ENCODE data around the gene CIC. TPM values are rescaled to one million over a fixed set of nuclear protein-coding genes. Genes with fewer than 3 reads are reported as not detected.

CIC gene
- total and polyA plus RNA-seq, 2 of the 13 experiments (the other 11 are each of a cell fraction or from before 2014, with no cell fraction given) = 5.9 to 8.0 TPM

DNA sequence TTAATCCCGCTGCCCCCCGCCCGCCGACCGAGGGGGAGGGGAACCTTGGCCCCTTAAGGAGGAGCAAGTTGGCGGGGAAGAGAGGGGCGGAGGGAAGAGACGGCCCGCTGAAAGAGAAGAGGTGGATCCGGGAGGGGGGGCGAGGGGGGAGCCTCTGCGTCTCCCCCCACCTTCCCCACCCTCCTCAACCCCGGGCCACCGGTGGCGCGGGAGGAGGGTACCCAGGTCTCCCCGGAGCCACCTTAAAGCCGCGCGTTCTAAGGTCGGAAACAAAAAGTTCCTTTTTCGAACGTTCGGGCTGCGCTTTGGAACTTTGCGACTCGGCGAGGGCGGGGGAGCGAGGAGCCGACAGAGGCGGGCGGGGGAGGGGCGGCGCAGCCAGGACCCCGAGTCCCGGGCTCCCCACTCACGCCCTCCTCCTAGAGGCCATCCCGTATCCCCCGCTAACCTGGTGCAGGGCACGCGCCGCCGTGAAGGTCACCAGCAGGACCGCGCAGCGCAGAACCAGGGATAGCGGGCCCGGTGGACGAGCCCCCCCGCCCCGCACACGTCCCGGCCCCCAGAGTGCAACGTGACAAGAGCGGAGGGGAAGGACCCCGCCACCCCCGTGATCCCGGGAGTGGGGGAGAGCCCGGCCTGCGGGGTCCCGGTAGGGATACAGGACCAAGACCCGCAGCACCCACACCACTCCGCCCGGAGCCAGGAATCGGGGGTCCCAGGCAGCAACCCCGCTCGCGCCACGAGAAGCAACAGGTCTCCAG, 14.8 kb upstream of the CIC start (continued):
- TF ChIP-seq, protein P1, sequence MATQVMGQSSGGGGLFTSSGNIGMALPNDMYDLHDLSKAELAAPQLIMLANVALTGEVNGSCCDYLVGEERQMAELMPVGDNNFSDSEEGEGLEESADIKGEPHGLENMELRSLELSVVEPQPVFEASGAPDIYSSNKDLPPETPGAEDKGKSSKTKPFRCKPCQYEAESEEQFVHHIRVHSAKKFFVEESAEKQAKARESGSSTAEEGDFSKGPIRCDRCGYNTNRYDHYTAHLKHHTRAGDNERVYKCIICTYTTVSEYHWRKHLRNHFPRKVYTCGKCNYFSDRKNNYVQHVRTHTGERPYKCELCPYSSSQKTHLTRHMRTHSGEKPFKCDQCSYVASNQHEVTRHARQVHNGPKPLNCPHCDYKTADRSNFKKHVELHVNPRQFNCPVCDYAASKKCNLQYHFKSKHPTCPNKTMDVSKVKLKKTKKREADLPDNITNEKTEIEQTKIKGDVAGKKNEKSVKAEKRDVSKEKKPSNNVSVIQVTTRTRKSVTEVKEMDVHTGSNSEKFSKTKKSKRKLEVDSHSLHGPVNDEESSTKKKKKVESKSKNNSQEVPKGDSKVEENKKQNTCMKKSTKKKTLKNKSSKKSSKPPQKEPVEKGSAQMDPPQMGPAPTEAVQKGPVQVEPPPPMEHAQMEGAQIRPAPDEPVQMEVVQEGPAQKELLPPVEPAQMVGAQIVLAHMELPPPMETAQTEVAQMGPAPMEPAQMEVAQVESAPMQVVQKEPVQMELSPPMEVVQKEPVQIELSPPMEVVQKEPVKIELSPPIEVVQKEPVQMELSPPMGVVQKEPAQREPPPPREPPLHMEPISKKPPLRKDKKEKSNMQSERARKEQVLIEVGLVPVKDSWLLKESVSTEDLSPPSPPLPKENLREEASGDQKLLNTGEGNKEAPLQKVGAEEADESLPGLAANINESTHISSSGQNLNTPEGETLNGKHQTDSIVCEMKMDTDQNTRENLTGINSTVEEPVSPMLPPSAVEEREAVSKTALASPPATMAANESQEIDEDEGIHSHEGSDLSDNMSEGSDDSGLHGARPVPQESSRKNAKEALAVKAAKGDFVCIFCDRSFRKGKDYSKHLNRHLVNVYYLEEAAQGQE (IDR thresholded peaks at IDR 0.05; ENCODE audit: borderline replicate concordance in 1 of 2, low read depth in 1 of 2, low read length in 2 of 2) = peak in 1 of 2 experiments; percentile 43; a peak in 1 of 4 replicates
- TF ChIP-seq ZNF768 (CRISPR knock-in tag; IDR thresholded peaks at IDR 0.05) = peak; percentile 34; the same call in 1 of the 2 replicates
- TF ChIP-seq NONO (IDR thresholded peaks at IDR 0.05) = no peak
- peak; percentile 68 for TF ChIP-seq NONO (CRISPR knock-in tag; conservative IDR thresholded peaks at IDR 0.05)
- no peak for TF ChIP-seq ZBTB3 (CRISPR knock-in tag; IDR thresholded peaks at IDR 0.05; ENCODE audit: borderline replicate concordance, low read depth)
- no peak for TF ChIP-seq DR1 (CRISPR knock-in tag; IDR thresholded peaks at IDR 0.05)
- 0 out of 2 replicates have a peak, but pooled peaks have one; percentile 18 for TF ChIP-seq ZNF782 (CRISPR knock-in tag; IDR thresholded peaks at IDR 0.05; ENCODE audit: borderline replicate concordance)
- TF ChIP-seq, protein P2, sequence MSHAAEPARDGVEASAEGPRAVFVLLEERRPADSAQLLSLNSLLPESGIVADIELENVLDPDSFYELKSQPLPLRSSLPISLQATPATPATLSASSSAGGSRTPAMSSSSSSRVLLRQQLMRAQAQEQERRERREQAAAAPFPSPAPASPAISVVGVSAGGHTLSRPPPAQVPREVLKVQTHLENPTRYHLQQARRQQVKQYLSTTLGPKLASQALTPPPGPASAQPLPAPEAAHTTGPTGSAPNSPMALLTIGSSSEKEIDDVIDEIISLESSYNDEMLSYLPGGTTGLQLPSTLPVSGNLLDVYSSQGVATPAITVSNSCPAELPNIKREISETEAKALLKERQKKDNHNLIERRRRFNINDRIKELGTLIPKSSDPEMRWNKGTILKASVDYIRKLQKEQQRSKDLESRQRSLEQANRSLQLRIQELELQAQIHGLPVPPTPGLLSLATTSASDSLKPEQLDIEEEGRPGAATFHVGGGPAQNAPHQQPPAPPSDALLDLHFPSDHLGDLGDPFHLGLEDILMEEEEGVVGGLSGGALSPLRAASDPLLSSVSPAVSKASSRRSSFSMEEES (CRISPR knock-in tag; IDR thresholded peaks at IDR 0.05) = 0 out of 2 replicates have a peak, but pooled peaks have one; percentile 11
- TF ChIP-seq, protein P3, sequence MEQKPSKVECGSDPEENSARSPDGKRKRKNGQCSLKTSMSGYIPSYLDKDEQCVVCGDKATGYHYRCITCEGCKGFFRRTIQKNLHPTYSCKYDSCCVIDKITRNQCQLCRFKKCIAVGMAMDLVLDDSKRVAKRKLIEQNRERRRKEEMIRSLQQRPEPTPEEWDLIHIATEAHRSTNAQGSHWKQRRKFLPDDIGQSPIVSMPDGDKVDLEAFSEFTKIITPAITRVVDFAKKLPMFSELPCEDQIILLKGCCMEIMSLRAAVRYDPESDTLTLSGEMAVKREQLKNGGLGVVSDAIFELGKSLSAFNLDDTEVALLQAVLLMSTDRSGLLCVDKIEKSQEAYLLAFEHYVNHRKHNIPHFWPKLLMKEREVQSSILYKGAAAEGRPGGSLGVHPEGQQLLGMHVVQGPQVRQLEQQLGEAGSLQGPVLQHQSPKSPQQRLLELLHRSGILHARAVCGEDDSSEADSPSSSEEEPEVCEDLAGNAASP (CRISPR knock-in tag; IDR thresholded peaks at IDR 0.05; ENCODE audit: borderline replicate concordance) = 0 out of 2 replicates have a peak, but pooled peaks have one; percentile 45
- 0 out of 2 replicates have a peak, but pooled peaks have one; percentile 8 for TF ChIP-seq SIN3A (IDR thresholded peaks at IDR 0.05; ENCODE audit: borderline replicate concordance, low read depth, low read length)
- 0 out of 2 replicates have a peak, but pooled peaks have one; percentile 24 for TF ChIP-seq IRX3 (CRISPR knock-in tag; IDR thresholded peaks at IDR 0.05; ENCODE audit: borderline replicate concordance, low read depth)
- TF ChIP-seq, protein P4, sequence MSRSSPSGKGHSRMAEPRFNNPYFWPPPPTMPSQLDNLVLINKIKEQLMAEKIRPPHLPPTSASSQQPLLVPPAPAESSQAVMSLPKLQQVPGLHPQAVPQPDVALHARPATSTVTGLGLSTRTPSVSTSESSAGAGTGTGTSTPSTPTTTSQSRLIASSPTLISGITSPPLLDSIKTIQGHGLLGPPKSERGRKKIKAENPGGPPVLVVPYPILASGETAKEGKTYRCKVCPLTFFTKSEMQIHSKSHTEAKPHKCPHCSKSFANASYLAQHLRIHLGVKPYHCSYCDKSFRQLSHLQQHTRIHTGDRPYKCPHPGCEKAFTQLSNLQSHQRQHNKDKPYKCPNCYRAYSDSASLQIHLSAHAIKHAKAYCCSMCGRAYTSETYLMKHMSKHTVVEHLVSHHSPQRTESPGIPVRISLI (CRISPR knock-in tag; IDR thresholded peaks at IDR 0.05; ENCODE audit: borderline replicate concordance) = no peak
- 0 out of 2 replicates have a peak, but pooled peaks have one; percentile 14 for TF ChIP-seq YEATS2 (CRISPR knock-in tag; IDR thresholded peaks at IDR 0.05; ENCODE audit: borderline replicate concordance)
- TF ChIP-seq BORCS8-MEF2B (CRISPR knock-in tag; IDR thresholded peaks at IDR 0.05) = 0 out of 2 replicates have a peak, but pooled peaks have one; percentile 7
- no peak for TF ChIP-seq ZNF652 (CRISPR knock-in tag; IDR thresholded peaks at IDR 0.05; ENCODE audit: borderline replicate concordance, low read depth)
- peak; percentile 46 for TF ChIP-seq ARNTL (CRISPR knock-in tag; IDR thresholded peaks at IDR 0.05)
- 0 out of 2 replicates have a peak, but pooled peaks have one; percentile 27 for TF ChIP-seq HNRNPL (IDR thresholded peaks at IDR 0.05; ENCODE audit: low read depth, low read length)
- TF ChIP-seq, protein P5, sequence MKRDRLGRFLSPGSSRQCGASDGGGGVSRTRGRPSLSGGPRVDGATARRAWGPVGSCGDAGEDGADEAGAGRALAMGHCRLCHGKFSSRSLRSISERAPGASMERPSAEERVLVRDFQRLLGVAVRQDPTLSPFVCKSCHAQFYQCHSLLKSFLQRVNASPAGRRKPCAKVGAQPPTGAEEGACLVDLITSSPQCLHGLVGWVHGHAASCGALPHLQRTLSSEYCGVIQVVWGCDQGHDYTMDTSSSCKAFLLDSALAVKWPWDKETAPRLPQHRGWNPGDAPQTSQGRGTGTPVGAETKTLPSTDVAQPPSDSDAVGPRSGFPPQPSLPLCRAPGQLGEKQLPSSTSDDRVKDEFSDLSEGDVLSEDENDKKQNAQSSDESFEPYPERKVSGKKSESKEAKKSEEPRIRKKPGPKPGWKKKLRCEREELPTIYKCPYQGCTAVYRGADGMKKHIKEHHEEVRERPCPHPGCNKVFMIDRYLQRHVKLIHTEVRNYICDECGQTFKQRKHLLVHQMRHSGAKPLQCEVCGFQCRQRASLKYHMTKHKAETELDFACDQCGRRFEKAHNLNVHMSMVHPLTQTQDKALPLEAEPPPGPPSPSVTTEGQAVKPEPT (CRISPR knock-in tag; IDR thresholded peaks at IDR 0.05; ENCODE audit: low read depth) = peak; percentile 100
